Activated CD8-positive, alpha-beta memory T cell treated with anti-CD3 and anti-CD28 coated beads, Interleukin-2, amount 50 U/mL, for 4 hours (primary cell): ENCODE data around the gene UNK.
A peak's percentile ranks its signal among the peaks of the same experiment; 100 is the strongest.
"Not testable (repeated sequence)": the region's sequence is repeated elsewhere in the genome, so short reads cannot be mapped to it uniquely, and the experiment has no call there.

Source experiments
- DNase-seq: peaks from one replicate; pipeline ENCODE4 v3.0.0-alpha.2; 2020

The UNK gene

DNA sequence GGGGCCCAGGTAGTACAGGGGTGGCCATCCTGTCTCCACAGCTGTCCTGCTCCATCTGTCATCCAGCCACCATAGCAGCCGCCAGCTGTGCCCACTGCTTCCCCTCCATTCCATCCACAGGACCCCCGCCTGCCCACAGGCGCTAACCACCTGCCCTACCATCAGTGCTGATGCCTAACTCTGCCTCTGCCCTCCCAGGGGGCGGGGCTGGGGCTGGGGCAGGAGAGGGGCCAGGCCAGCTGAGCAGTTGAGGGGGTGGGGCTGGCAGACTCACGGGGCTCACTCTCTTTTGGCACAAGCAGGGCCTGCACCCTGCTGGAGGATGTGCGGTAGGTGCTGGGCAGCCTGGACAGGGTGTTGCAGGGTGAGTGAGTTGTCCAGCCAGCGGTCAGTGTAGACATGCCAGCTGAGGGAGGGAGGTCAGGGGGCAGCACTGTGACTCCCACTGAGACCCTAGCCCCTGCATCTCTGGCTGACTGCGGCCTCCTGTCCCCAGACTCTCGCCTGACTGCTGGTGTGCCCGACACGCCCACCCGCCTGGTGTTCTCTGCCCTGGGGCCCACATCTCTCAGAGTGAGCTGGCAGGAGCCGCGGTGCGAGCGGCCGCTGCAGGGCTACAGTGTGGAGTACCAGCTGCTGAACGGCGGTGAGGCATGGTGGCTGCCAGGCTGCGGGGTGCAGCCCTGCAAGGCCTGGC is 29.3 kb upstream of the UNK start:
- DNase-seq = no peak

DNA sequence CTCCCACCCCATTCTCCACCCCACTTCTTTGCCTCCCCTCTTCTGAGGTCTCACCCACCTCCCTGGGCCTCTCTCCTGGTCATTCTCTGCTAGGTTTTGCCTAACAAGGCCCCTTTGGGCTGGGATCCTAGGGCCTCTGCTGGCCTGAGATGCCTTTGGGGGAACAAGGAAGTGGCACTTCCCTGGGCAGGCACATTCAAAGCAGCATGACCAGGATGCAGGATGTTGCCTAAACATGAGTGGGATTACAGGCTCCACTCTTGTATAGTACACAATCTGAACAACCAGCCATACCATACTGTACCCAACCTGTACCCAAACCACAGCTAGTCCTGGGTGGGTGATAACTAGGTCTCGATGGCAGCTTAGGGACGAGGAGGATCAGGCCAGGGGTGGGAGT is 28.6 kb upstream of the UNK start:
- DNase-seq = no peak

DNA sequence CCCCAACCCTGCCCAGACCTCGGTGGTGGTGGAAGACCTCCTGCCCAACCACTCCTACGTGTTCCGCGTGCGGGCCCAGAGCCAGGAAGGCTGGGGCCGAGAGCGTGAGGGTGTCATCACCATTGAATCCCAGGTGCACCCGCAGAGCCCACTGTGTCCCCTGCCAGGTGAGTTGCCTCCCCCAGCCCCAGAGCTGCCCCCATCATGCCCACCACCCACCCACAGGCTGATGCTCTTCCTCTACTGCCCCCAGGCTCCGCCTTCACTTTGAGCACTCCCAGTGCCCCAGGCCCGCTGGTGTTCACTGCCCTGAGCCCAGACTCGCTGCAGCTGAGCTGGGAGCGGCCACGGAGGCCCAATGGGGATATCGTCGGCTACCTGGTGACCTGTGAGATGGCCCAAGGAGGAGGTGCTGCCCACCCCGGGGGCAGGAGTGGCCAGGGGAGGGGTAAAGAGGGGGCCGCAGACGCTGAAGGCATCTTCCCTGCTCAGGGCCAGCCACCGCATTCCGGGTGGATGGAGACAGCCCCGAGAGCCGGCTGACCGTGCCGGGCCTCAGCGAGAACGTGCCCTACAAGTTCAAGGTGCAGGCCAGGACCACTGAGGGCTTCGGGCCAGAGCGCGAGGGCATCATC is 28.0 kb upstream of the UNK start:
- DNase-seq = no peak

DNA sequence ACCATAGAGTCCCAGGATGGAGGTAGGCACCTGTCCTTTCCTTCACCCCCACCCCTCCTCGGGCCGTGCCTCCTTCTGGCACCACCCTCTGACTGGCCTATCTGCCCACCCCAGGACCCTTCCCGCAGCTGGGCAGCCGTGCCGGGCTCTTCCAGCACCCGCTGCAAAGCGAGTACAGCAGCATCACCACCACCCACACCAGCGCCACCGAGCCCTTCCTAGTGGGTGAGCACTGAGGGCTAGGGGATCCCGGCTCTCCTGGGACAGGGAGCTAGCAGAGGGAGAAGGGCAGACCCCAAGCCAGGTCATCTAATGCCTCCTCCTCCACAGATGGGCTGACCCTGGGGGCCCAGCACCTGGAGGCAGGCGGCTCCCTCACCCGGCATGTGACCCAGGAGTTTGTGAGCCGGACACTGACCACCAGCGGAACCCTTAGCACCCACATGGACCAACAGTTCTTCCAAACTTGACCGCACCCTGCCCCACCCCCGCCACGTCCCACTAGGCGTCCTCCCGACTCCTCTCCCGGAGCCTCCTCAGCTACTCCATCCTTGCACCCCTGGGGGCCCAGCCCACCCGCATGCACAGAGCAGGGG is 27.4 kb upstream of the UNK start:
- DNase-seq = no peak

DNA sequence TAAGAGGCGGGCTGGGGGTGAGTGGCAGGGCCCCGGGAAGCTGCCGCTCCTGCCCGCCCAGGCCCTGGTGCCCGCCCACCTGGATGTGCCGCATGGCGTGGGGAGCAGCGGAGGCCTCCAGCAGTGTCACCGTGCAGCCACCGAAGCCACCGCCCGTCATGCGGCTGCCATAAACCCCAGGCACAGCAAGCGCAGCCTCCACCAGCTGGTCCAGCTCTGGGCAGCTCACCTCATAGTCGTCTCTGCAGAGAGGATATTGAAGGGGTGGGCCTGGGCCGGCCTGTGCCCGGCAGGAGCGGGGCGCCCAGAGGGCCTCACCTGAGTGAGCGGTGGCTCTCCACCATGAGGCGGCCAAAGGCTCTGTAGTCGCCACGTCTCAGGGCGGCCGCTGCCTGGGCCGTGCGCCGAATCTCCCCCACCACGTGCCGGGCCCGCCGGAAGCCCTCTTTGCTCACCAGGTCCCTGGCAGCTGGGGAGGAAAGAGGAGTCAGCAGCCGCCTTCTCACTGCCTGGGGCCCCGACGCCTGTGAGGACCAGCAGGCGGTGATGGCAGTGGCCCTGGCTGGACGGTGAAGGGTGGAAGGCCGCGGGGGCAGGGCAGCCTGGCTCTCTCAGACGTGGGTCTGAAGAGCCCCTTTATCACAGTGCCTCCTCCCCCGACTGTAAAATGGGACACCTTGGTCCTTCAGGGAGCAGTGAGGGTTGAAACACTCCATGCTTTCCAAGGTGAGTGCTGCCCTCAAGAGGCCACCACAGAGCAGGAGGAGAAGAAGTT is 26.3 kb upstream of the UNK start:
- no peak for DNase-seq

DNA sequence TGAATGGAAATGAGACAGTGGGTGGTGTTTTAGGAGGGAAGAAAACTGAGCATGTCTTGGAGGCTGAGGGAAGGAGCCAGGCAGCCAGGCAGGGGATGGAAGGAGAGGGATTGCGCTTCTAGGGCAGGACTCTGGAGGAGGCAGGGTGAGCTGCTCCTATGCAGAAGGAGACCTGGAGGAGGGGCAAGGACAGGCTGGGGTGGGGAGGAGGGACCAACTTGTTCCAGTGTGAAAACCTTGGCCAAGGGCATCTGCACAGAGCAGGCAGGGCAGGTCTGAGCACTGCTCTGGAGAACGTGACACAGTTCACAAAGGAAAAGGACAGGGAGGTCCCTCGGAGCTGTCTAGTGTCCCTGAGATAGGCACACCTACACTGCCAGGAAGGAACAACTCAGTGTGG is 25.1 kb upstream of the UNK start:
- no peak for DNase-seq

DNA sequence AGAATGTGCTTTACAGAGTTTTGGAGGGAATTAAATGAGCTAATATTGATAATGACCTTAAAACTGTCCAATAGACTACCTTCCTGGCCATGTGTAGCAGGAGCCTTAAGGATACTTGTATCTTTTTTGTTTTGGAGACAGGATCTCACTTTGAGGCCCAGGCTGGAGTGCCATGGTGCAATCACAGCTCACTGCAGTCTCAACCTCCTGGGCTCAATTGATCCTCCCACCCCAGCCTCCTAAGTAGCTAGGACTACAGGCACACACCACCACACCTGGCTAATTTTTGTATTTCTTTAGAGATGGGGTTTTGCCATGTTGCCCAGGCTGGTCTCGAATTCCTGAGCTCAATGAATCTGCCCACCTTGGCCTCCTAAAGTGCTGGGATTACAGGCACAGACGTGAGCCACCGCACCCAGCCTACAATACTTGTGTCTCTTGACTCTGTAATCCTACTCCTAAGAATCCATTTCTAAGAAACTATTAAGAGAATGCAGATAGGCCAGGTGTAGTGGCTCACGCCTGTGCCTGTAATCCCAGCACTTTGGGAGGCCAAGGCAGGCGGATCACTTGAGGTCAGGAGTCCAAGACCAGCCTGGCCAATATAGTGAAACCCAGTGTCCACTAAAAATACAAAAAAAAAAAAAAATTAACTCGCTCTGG is 24.5 kb upstream of the UNK start:
- DNase-seq = not testable (repeated sequence)

DNA sequence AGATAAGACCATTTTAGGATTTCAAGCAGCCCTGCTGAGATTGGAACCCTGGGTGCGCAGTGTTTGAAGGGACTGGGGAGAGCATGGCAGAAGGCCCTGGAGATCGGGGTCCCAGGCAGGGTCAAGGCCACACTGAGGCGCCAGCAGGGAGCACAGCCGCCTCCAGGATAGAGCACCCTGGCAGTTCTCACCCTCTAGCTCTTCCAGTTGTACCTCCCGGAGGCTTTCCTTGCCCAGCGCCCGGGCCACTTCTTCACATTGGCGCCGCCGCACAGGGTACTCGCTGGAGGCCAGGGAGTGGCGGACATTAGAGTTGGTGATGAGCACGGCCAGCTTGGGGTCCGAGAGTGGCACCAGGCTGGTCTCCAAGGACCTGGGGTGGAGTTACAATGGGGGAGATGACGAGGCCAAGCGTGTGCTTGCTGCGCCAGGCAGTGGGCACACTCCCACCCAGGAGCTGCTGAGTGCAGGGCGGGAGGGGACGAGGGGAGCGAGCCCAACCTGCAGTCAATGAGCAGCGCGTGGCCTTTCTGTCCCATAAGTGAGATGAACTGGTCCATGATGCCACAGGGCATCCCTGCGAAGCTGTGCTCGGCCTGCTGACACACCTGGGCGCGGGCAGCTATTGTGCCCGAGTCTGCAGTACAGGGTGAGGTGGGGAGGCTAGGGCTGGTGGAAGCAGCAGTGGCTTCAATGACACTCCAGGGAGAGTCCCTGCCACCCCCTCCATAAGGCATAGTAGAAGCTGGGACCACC is 21.9 kb upstream of the UNK start:
- no peak for DNase-seq

DNA sequence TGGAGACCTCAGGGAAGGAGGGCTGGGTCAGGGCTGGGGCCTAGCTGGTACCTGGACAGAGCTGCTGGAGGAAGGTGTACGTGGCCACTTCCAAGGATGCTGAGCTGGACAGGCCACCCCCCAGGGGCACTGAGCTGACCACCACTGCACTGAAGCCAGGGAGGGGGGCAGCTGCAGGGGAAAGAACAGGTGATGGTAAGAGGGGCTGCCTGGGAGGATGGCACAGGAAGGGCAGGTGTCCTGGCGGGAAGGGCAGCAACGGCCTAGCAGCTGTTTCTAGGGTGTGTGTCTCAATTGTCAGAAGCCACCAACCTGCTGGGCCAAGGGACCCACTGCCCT is 21.4 kb upstream of the UNK start:
- no peak for DNase-seq

DNA sequence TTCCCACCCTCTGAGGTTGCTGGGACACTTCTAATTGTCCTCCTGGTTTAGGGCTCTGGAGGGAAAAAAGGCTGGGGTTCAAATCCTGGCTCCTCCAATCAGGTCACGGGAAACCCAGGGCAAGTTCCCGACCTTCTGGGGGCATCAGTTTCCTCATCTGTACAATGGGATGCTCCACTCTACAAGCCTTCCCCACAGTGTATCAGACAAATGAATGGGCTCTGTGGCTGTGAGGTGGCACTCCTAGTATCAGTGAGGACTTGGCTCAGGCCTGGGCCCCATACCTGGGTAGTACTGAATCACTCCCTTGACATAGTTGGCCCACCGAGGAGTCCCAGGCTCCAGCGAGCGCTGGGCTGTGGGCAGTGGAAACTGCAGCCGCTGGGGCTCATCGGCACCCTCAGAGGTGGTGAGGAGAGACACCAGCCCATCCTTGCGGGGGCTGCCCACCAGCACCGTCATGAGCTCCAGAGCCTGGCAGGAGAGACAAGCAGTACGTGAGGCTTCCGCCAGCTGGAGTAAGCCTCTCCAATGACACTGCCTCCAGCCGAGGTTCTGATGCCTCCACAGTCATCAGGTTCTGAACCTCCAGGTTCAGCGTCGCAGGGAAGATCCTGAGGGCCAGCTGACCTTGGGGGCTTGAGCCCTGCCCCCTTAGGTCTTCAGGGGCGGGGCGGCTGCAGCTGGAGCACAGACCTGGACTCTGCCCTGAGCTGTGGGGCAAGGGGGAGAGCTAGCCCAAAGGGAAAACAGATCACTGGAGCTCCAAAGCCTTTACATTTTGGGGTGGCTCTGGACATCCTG is 20.8 kb upstream of the UNK start:
- no peak for DNase-seq

DNA sequence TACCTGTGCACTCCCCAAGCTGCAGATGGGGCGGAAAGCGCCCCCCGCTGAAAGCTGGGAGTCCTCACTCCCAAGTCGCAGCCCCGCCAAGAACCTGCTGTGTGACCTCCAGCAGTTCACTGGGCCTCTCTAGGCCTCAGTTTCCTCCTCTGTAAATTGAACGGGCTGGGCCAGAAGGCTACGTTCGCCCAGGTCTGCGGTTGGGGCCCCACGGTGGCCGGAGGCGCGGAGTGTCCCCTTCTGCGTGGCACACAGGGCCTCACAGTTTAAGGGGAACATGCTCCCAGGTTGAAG is 20.2 kb upstream of the UNK start:
- DNase-seq = no peak

DNA sequence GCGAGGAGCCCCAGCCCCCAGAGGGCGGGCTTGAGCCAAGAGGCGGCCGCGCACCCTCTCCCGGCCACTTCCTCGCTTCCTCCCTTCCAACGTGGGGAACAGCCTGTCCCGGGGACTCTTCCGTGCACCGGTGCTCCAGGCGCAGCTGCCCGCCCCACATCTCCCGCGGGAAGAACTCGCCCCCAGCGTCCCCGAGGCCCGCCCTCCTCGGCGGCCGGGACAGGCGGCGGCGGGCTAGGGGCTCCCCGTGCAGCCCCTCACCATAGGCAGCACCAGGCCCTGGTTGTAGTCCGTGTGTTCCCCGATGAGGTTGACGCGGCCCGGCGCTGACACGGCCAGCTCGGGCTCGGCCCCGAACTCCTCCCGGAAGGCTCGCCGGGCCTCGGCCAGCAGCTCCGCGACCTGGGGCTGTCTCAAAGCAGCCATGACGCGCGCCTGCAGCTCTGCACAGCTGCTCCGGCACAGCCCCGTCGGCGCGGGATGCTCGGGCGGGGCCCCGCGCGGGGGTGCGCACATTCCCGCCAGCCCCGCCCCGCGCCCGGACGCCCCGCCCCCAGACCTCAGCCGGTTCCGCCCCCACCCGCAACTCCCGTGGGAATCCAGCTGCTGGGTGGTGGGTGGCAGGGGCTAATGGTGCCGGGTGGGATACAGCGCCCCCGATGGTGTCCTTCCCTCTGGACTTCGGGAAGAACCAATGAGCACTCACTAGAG is 19.7 kb upstream of the UNK start, which contains the start of gene GALK1:
TSS of gene GALK1 (minus strand) at position 482 of the 711 bp plus-strand sequence. CDS start at position 426, 56 bp downstream.
- DNase-seq = peak; percentile 67

DNA sequence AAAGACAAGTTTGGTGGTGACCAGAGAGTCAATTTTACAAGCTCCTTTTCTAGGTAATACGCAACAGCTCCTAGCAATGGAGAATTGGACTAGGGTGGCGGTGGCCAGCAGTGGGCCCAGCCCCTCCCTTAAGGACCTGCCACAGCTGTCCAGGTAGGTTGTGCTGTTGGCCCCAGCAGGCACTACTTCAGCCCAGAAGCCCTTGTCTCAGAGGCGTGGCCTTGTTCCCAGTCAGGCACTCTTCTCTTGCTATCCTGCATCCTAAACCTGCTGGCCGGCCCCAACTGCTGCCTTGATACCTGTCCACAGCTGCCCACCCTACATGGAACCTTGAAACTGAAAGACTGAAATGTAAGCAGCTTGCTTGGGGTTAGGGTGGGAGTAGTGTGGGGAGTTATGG is 18.6 kb upstream of the UNK start:
- no peak for DNase-seq

DNA sequence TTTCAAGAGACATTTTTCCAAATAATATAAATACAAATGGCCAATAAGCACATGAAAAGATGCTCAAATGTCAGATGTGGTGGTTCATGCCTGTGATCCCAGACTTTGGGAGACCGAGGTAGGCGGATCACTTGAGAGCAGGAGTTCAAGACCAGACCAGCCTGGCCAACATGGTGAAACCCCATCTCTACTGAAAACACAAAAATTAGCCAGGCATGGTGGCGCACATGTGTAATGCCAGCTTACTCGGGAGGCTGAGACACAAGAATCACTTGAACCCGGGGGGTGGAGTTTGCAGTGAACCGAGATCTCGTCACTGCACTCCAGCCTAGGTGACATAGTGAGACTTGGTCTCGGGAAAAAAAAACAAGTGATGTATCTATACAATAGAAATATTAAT is 16.7 kb upstream of the UNK start:
- DNase-seq = no peak

DNA sequence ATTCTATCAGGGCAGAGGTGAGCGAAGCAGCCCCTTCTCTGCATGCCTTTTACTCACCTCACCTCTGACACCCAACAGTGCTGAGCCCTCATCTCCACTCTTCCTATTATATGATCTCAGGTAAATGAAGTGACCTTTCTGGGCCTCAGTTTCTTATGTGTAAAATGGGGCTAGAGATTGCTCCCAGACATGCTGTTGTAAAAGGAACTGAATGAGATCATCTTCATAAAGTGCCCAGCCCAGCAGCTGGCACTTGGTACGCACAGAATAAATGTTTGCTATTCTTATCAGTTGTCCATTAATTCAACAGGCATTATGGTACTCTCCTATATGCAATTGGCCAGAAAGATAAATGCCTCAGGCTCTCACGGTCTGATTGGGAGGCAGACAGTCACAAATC is 15.1 kb upstream of the UNK start:
- no peak for DNase-seq

DNA sequence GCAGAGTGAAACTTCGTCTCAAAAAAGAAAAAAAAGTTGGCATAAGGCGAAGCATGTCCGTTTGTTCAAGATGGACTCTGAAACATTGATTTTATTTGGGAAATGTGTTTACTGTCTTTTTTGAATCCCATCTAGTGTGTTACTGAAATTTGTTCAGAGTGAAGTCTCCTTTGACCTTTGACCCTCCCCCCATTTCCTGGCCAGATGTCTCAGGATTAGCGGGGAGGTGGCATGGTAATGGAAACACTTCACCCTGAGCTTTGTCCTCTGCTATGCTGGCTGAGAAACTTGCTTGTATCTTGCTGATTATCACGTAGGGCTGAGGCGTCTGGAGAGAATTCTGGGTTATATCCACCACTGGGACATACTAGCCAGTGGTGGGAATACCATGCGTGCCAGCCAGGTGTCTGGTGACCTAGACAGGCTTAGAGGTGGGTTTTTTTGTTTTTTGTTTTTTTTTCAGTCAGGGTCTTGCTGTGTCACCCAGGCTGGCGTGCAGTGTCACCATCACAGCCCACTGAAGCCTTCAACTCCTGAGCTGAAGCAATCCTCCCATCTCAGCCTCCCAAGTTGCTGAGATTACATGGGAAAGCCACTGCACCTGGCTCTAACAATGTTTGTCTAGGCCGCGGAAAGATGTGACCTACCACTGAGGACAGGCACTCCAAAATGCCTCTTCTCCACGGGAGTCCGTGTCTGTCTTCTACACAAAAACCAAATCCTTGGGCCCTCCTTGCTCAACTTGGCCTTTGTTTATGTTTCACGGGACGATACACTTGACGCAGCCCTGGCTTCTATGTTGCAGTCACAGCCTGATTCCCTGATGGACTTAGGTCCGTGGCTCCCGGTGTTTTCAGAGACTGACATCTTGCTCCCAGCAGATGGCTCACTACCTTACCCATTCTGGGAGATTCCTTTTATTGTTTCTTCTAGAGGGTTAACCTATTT is 13.0 kb upstream of the UNK start:
- DNase-seq = no peak

DNA sequence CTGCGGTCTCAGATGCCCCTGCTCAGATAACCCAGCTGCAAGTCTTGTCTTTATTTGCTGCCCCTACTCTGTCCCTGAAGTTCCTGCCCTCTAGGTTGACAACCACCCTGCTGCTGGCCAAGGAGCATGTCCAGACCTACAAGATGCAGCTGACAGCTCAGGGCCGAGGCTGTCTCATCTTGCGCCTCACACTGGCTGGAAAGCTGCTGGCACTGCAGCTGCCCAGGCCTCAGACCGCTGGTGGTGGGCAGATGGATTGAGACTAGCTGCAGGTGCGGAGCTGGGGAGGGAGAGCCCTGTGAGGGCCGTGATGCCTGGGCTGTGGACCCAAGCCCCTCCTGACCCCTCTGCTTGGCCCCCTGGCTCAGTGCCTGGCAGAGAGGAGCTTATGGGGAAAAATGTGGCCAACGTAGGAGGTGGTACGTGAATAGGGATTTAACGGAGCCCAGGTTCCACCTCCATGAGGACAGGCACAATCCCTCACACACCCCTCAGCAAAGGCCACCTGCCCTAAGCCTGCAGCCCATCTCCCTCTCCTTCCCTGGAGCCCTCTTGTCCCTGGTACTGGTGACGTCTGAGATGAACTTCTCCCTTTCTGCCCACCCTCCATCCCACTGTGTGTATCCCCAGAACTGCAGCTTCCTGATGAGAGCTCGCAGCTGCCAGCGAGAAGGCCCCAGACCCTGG is 11.3 kb upstream of the UNK start:
- DNase-seq = no peak

DNA sequence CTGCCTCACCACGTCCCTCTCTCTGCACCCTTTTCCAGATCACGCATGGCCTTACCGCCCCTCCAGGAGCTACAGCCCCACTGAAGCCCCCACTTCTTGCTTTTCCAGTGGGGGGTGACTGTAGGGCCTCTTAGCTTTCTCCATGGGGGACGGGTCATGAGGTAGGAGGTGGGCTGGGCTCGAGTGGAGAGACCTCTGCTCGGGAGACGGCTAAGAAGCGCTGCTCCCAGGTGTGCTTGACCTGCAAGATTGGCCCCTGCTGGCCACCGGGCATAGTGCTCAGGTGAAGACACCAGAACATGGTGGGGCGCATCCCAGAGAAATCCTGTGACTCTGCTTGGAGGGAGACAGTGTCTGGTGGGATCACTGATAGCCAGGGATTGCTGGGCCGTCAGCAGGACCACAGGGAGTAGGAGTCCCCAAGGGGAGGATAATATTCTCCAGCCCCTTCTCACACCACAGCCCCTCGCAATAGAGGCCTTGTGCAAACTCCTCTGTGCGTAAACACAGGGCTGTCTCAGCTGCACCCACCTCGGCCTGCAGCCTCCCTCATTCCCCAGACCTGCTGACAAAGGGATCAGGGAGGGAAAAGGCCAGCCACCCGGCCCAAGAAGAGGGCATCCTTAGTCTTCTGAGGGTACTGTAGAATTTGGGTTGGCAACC is 10.7 kb upstream of the UNK start:
- DNase-seq = no peak

DNA sequence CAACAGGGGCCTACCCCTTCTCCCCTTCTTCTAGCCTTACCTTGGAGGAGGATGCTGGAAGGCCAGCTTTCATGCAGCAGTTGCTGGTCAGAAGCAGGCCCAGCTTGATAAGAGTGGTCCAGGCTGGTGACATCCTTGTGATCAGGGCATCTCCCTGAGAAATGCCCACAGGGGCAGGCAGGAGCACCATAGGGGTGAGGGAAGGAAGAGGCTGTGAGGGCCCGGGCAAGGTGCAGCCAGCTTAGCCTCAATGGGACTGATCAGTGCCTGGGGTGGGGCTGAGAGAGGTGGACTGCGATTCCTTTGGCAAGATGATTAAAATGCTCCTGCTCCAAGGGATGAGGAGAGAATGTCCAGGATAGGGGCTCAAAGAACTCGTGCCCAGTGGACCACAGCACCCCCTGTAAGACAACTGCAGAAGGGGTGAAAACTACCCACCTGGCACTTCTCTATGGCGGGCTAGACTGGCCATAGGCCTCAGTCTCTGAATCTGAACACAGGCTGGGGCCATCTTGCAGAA is 10.1 kb upstream of the UNK start:
- DNase-seq = no peak
